ES-I3 (cell line): Measurements from ENCODE around the gene MPL.

Source experiments
- H3K36me3 ChIP-seq: 2 replicates; pipeline ENCODE4 v1.6.1; 2013; ENCODE audit warnings: mild to moderate bottlenecking, low read length, control low read depth, moderate library complexity; ENCODE audit not compliant: insufficient read depth
- H3K4me1 ChIP-seq: 2 replicates; pipeline ENCODE4 v1.6.1; 2013; ENCODE audit warnings: mild to moderate bottlenecking, control low read depth, low read length; ENCODE audit not compliant: insufficient read depth
- H3K9ac ChIP-seq: 2 replicates; pipeline ENCODE4 v1.6.1; 2013; ENCODE audit warnings: low read depth, mild to moderate bottlenecking, low read length, moderate library complexity
- H3K9me3 ChIP-seq: 2 replicates; pipeline ENCODE4 v1.6.1; 2013; ENCODE audit warnings: mild to moderate bottlenecking, low read length, moderate library complexity; ENCODE audit not compliant: control insufficient read depth, insufficient read depth

Gene MPL

GRCh38 chr1:43325381-43325780 lies 12.2 kb upstream of the MPL start:
- H3K9me3 ChIP-seq: peaks cover 14% of the 10 kb centered on the region
- H3K36me3 ChIP-seq: no peaks in the 10 kb centered on the region
- no peak overlapping the region for H3K9ac ChIP-seq
- peaks cover 8% of the 10 kb centered on the region for H3K4me1 ChIP-seq

- H3K36me3 ChIP-seq: no peaks in the 10 kb centered on the region
- no peak overlapping the region for H3K9ac ChIP-seq
- H3K4me1 ChIP-seq: peaks cover 16% of the 10 kb centered on the region
- peaks cover 14% of the 10 kb centered on the region for H3K9me3 ChIP-seq
Observed at GRCh38 chr1:43327549-43328292, 9.9 kb upstream of the MPL start.

DNA sequence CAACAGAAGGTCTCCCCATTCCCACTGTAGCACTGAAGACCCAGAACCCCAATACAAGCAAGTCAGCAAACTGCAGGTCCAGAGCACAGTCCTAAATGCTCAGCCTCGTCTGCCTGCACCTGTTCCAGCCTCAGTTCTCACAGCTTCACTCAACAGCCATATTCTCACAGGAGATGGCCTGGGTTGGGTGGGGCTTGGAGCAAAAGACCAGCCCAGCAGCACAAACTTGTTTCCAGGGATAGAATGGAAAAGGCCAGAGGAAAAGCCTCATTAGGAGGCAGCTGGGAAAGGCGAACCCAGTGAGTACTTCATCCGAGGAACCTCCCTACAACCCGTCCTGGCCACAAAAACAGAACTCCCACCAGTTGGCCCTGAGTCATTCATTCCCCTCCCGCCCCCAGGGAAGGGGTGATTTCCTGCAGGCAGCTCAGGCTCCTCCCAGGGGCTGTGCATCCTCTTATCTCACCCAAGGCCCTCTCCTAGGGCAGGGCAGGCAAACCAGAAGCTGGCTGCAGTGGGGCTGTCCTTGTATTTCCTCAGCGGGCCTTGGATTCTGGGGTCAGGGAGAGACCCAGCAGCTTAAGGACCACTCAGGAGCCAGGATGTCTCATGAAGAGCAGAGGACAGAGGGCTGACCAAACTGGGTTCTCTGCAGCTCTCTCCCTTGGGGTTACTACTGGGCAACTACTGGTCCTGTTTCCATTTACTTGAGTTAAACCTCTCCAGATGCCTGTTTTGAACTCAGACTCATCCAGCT lies 7.4 kb upstream of the MPL start:
- Histone ChIP-seq H3K9me3 (peaks cover 14% of the 10 kb centered on the region), H3K9ac (no peak overlapping the region), H3K36me3 (no peaks in the 10 kb centered on the region), H3K4me1 (peaks cover 16% of the 10 kb centered on the region)

GRCh38 chr1:43331688-43332087 lies 5.9 kb upstream of the MPL start:
- H3K9me3 ChIP-seq: peaks cover 10% of the 10 kb centered on the region; the same call in 1 of the 2 replicates
- no peaks in the 10 kb centered on the region for H3K36me3 ChIP-seq
- H3K4me1 ChIP-seq: peaks cover 16% of the 10 kb centered on the region
- H3K9ac ChIP-seq: no peak overlapping the region

GRCh38 chr1:43334453-43335205 lies 3.0 kb upstream of the MPL start:
- Histone ChIP-seq H3K9me3 (no peaks in the 10 kb centered on the region), H3K36me3 (no peaks in the 10 kb centered on the region), H3K9ac (no peak overlapping the region), H3K4me1 (peaks cover 16% of the 10 kb centered on the region)

GRCh38 chr1:43338001-43338400 lies 383 bp downstream of the MPL start:
- Histone ChIP-seq H3K9ac (no peak overlapping the region), H3K4me1 (no peaks in the 10 kb centered on the region)

DNA sequence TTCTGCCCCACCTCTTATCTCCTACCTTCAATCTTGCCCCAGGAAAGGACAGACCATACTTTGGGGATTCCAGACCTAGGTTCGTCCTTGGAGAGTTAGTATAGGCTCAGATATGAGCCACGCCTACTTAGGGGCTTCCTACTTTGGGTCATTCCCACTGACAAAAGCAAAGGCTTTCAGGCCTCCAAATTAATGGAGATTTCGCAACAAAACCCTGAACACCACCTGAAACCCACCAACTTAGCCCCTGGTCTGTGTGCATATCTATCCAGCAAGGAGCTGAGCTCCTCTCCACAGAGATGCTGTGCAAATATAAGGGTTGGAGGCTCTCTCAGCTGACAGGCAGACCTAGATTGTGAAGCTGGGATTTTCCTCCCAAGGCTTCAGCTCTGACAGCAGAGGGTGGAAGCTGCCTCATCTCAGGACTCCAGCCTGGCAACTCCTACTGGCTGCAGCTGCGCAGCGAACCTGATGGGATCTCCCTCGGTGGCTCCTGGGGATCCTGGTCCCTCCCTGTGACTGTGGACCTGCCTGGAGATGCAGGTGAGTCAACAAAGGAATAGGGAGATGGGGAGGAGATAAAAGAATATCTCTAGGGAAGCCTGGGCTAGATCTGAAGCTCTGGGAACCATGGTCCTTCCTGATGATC lies 2.1 kb downstream of the MPL start:
- no peaks in the 10 kb centered on the region for H3K4me1 ChIP-seq
- H3K9me3 ChIP-seq: no peaks in the 10 kb centered on the region
- no peaks in the 10 kb centered on the region for H3K36me3 ChIP-seq
- no peak overlapping the region for H3K9ac ChIP-seq

More at GRCh38 chr1:43338001-43338400, 383 bp downstream of the MPL start:
- no peaks in the 10 kb centered on the region for H3K36me3 ChIP-seq
- H3K9me3 ChIP-seq: no peaks in the 10 kb centered on the region

DNA sequence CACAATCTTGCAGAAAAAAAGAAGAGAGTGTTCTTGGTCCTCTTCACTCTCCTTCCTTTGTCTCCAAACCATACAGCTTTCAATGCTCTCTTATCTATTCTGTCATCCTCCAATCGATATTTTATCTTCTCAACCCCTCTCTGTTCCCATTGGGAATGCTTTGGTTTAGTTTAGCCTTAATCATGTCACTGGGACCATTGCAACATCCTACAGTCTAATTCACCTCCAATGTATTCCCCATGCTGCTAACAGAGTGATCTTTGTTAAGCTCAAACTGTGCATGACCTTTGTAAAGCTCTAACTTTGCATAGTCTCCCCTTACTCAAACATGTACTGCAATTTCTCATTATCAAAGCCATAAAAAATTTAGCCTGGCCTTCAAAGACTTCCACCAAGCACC lies 2.9 kb downstream of the MPL start:
- H3K9ac ChIP-seq: no peak overlapping the region
- H3K4me1 ChIP-seq: no peaks in the 10 kb centered on the region; the same call in 1 of the 2 replicates
- H3K36me3 ChIP-seq: no peaks in the 10 kb centered on the region
- H3K9me3 ChIP-seq: no peaks in the 10 kb centered on the region

GRCh38 chr1:43344267-43344850 lies 6.7 kb downstream of the MPL start:
- Histone ChIP-seq H3K36me3 (no peaks in the 10 kb centered on the region), H3K4me1 (no peaks in the 10 kb centered on the region; the same call in 1 of the 2 replicates), H3K9me3 (no peaks in the 10 kb centered on the region), H3K9ac (no peak overlapping the region)

GRCh38 chr1:43345120-43345519 lies 7.5 kb downstream of the MPL start:
- H3K4me1 ChIP-seq: peaks cover 1% of the 10 kb centered on the region
- no peaks in the 10 kb centered on the region for H3K36me3 ChIP-seq
- no peaks in the 10 kb centered on the region for H3K9me3 ChIP-seq
- no peak overlapping the region for H3K9ac ChIP-seq

- Histone ChIP-seq H3K36me3 (no peaks in the 10 kb centered on the region), H3K4me1 (peaks cover 5% of the 10 kb centered on the region), H3K9ac (no peak overlapping the region), H3K9me3 (no peaks in the 10 kb centered on the region)
Observed at GRCh38 chr1:43346636-43347035, 9.0 kb downstream of the MPL start.

GRCh38 chr1:43348343-43348808 lies 10.8 kb downstream of the MPL start:
- Histone ChIP-seq H3K9ac (peak overlapping the region; percentile 71), H3K36me3 (no peaks in the 10 kb centered on the region), H3K9me3 (no peaks in the 10 kb centered on the region), H3K4me1 (peaks cover 5% of the 10 kb centered on the region)

- Histone ChIP-seq H3K9me3 (no peaks in the 10 kb centered on the region), H3K9ac (peak overlapping the region; percentile 98), H3K4me1 (peaks cover 5% of the 10 kb centered on the region), H3K36me3 (no peaks in the 10 kb centered on the region)
Observed at GRCh38 chr1:43348809-43349593, 11.4 kb downstream of the MPL start.
